ENCODE data around the gene SCLY.
A peak's percentile ranks its signal among the peaks of the same experiment; 100 is the strongest.
"Not testable (repeated sequence)": the region's sequence is repeated elsewhere in the genome, so short reads cannot be mapped to it uniquely, and the experiment has no call there.

The SCLY gene

GRCh38 chr2:238061315-238062202 lies 758 bp downstream of the SCLY start:
- Histone ChIP-seq H3K27me3 (ENCODE audit: control insufficient read depth, insufficient read depth, low read length) (no peaks in the 10 kb centered on the region), H3K36me3 (ENCODE audit: control insufficient read depth, low read depth, low read length) (peaks cover 19% of the 10 kb centered on the region), H3K27ac (ENCODE audit: low read length) (peak overlapping the region; percentile 3), H3K4me1 (ENCODE audit: control insufficient read depth, low read depth, low read length) (no peaks in the 10 kb centered on the region), H3K9ac (ENCODE audit: low read length) (peak overlapping the region; percentile 84), H3K9me3 (ENCODE audit: control insufficient read depth, low read depth, low read length) (no peaks in the 10 kb centered on the region), H3K4me3 (ENCODE audit: low read length) (peak overlapping the region; percentile 81)

GRCh38 chr2:238063414-238064189 lies 2.8 kb downstream of the SCLY start:
- Histone ChIP-seq H3K36me3 (ENCODE audit: control insufficient read depth, low read depth, low read length) (peaks cover 34% of the 10 kb centered on the region), H3K9ac (ENCODE audit: low read length) (no peak overlapping the region), H3K27me3 (ENCODE audit: control insufficient read depth, insufficient read depth, low read length) (no peaks in the 10 kb centered on the region), H3K4me3 (ENCODE audit: low read length) (no peak overlapping the region), H3K27ac (ENCODE audit: low read length) (no peak overlapping the region), H3K4me1 (ENCODE audit: control insufficient read depth, low read depth, low read length) (no peaks in the 10 kb centered on the region), H3K9me3 (ENCODE audit: control insufficient read depth, low read depth, low read length) (no peaks in the 10 kb centered on the region)

GRCh38 chr2:238064376-238064775 lies 3.6 kb downstream of the SCLY start:
- Histone ChIP-seq H3K9me3 (ENCODE audit: control insufficient read depth, low read depth, low read length) (no peaks in the 10 kb centered on the region), H3K36me3 (ENCODE audit: control insufficient read depth, low read depth, low read length) (peaks cover 40% of the 10 kb centered on the region), H3K27ac (ENCODE audit: low read length) (no peak overlapping the region), H3K27me3 (ENCODE audit: control insufficient read depth, insufficient read depth, low read length) (no peaks in the 10 kb centered on the region), H3K4me3 (ENCODE audit: low read length) (no peak overlapping the region), H3K9ac (ENCODE audit: low read length) (no peak overlapping the region), H3K4me1 (ENCODE audit: control insufficient read depth, low read depth, low read length) (no peaks in the 10 kb centered on the region)

- Histone ChIP-seq H3K4me3 (ENCODE audit: low read length) (no peak overlapping the region), H3K9me3 (ENCODE audit: control insufficient read depth, low read depth, low read length) (no peaks in the 10 kb centered on the region), H3K36me3 (ENCODE audit: control insufficient read depth, low read depth, low read length) (peaks cover 47% of the 10 kb centered on the region), H3K27ac (ENCODE audit: low read length) (no peak overlapping the region), H3K9ac (ENCODE audit: low read length) (no peak overlapping the region), H3K4me1 (ENCODE audit: control insufficient read depth, low read depth, low read length) (no peaks in the 10 kb centered on the region), H3K27me3 (ENCODE audit: control insufficient read depth, insufficient read depth, low read length) (no peaks in the 10 kb centered on the region)
Observed at GRCh38 chr2:238065071-238065846, 4.5 kb downstream of the SCLY start.

- no peak overlapping the region for H3K27ac ChIP-seq (ENCODE audit: low read length)
- H3K9ac ChIP-seq (ENCODE audit: low read length): no peak overlapping the region
- no peaks in the 10 kb centered on the region for H3K9me3 ChIP-seq (ENCODE audit: control insufficient read depth, low read depth, low read length)
- H3K4me1 ChIP-seq (ENCODE audit: control insufficient read depth, low read depth, low read length): no peaks in the 10 kb centered on the region
- no peaks in the 10 kb centered on the region for H3K27me3 ChIP-seq (ENCODE audit: control insufficient read depth, insufficient read depth, low read length)
- H3K4me3 ChIP-seq (ENCODE audit: low read length): no peak overlapping the region
- H3K36me3 ChIP-seq (ENCODE audit: control insufficient read depth, low read depth, low read length): peaks cover 48% of the 10 kb centered on the region
Observed at GRCh38 chr2:238066218-238066617, 5.4 kb downstream of the SCLY start.

GRCh38 chr2:238066718-238067117 lies 5.9 kb downstream of the SCLY start:
- H3K9me3 ChIP-seq (ENCODE audit: control insufficient read depth, low read depth, low read length); H3K9ac ChIP-seq (ENCODE audit: low read length); H3K4me1 ChIP-seq (ENCODE audit: control insufficient read depth, low read depth, low read length); H3K27me3 ChIP-seq (ENCODE audit: control insufficient read depth, insufficient read depth, low read length); H3K27ac ChIP-seq (ENCODE audit: low read length); H3K4me3 ChIP-seq (ENCODE audit: low read length): not testable (repeated sequence)
- peaks cover 53% of the 10 kb centered on the region for H3K36me3 ChIP-seq (ENCODE audit: control insufficient read depth, low read depth, low read length)

- no peaks in the 10 kb centered on the region for H3K9me3 ChIP-seq (ENCODE audit: control insufficient read depth, low read depth, low read length)
- H3K4me3 ChIP-seq (ENCODE audit: low read length): no peak overlapping the region
- no peak overlapping the region for H3K9ac ChIP-seq (ENCODE audit: low read length)
- H3K27me3 ChIP-seq (ENCODE audit: control insufficient read depth, insufficient read depth, low read length): no peaks in the 10 kb centered on the region
- H3K27ac ChIP-seq (ENCODE audit: low read length): no peak overlapping the region
- H3K4me1 ChIP-seq (ENCODE audit: control insufficient read depth, low read depth, low read length): no peaks in the 10 kb centered on the region
- peaks cover 65% of the 10 kb centered on the region for H3K36me3 ChIP-seq (ENCODE audit: control insufficient read depth, low read depth, low read length)
Observed at GRCh38 chr2:238067939-238068338, 7.1 kb downstream of the SCLY start.

- Histone ChIP-seq H3K27me3 (ENCODE audit: control insufficient read depth, insufficient read depth, low read length) (no peaks in the 10 kb centered on the region), H3K27ac (ENCODE audit: low read length) (no peak overlapping the region), H3K9me3 (ENCODE audit: control insufficient read depth, low read depth, low read length) (no peaks in the 10 kb centered on the region), H3K9ac (ENCODE audit: low read length) (no peak overlapping the region), H3K4me1 (ENCODE audit: control insufficient read depth, low read depth, low read length) (no peaks in the 10 kb centered on the region), H3K4me3 (ENCODE audit: low read length) (no peak overlapping the region), H3K36me3 (ENCODE audit: control insufficient read depth, low read depth, low read length) (peaks cover 67% of the 10 kb centered on the region)
Observed at GRCh38 chr2:238069021-238069709, 8.4 kb downstream of the SCLY start.

- no peak overlapping the region for H3K9ac ChIP-seq (ENCODE audit: low read length)
- no peak overlapping the region for H3K4me3 ChIP-seq (ENCODE audit: low read length)
- no peaks in the 10 kb centered on the region for H3K4me1 ChIP-seq (ENCODE audit: control insufficient read depth, low read depth, low read length)
- peaks cover 66% of the 10 kb centered on the region for H3K36me3 ChIP-seq (ENCODE audit: control insufficient read depth, low read depth, low read length)
- H3K27me3 ChIP-seq (ENCODE audit: control insufficient read depth, insufficient read depth, low read length): no peaks in the 10 kb centered on the region
- H3K9me3 ChIP-seq (ENCODE audit: control insufficient read depth, low read depth, low read length): no peaks in the 10 kb centered on the region
- H3K27ac ChIP-seq (ENCODE audit: low read length): no peak overlapping the region
Observed at GRCh38 chr2:238069877-238070276, 9.1 kb downstream of the SCLY start.

- no peaks in the 10 kb centered on the region for H3K27me3 ChIP-seq (ENCODE audit: control insufficient read depth, insufficient read depth, low read length)
- peaks cover 52% of the 10 kb centered on the region for H3K36me3 ChIP-seq (ENCODE audit: control insufficient read depth, low read depth, low read length)
- H3K27ac ChIP-seq (ENCODE audit: low read length): no peak overlapping the region
- no peaks in the 10 kb centered on the region for H3K4me1 ChIP-seq (ENCODE audit: control insufficient read depth, low read depth, low read length)
- no peak overlapping the region for H3K9ac ChIP-seq (ENCODE audit: low read length)
- no peaks in the 10 kb centered on the region for H3K9me3 ChIP-seq (ENCODE audit: control insufficient read depth, low read depth, low read length)
- H3K4me3 ChIP-seq (ENCODE audit: low read length): no peak overlapping the region
Observed at GRCh38 chr2:238075397-238075796, 14.6 kb downstream of the SCLY start.

- Histone ChIP-seq H3K27me3 (ENCODE audit: control insufficient read depth, insufficient read depth, low read length) (no peaks in the 10 kb centered on the region), H3K9ac (ENCODE audit: low read length) (no peak overlapping the region), H3K4me1 (ENCODE audit: control insufficient read depth, low read depth, low read length) (no peaks in the 10 kb centered on the region), H3K4me3 (ENCODE audit: low read length) (no peak overlapping the region), H3K9me3 (ENCODE audit: control insufficient read depth, low read depth, low read length) (no peaks in the 10 kb centered on the region), H3K27ac (ENCODE audit: low read length) (no peak overlapping the region), H3K36me3 (ENCODE audit: control insufficient read depth, low read depth, low read length) (peaks cover 55% of the 10 kb centered on the region)
Observed at GRCh38 chr2:238077292-238077691, 16.5 kb downstream of the SCLY start.
